Parathyroid adenoma (tissue), 2 donors: ENCODE measurements around the gene TIMP1.

ENCODE experiments used
- H2AFZ ChIP-seq: fragments of 300-600 bp; sonication (generic); one replicate; pipeline ENCODE4 v1.7.0; 2017; ENCODE audit warnings: antibody characterized with exemption, mild to moderate bottlenecking
- H3K27ac ChIP-seq: fragments of 300-600 bp; sonication (generic); one replicate; pipeline ENCODE4 v1.7.0; 2017
- H3K27me3 ChIP-seq: fragments of 300-600 bp; sonication (generic); one replicate; pipeline ENCODE4 v1.7.0; 2017; ENCODE audit warnings: low read length; ENCODE audit not compliant: control insufficient read depth, insufficient read depth
- H3K36me3 ChIP-seq: fragments of 300-600 bp; sonication (generic); one replicate; pipeline ENCODE4 v1.7.0; 2017; ENCODE audit warnings: low read length; ENCODE audit not compliant: control insufficient read depth, insufficient read depth
- H3K4me1 ChIP-seq: fragments of 300-600 bp; sonication (generic); one replicate; pipeline ENCODE4 v1.7.0; 2017; ENCODE audit warnings: control low read depth
- H3K4me2 ChIP-seq: fragments of 300-600 bp; sonication (generic); one replicate; pipeline ENCODE4 v1.7.0; 2017; ENCODE audit warnings: low read length
- H3K4me3 ChIP-seq: fragments of 300-600 bp; sonication (generic); one replicate; pipeline ENCODE4 v1.7.0; 2017; ENCODE audit warnings: low read depth, low read length
- H3K79me2 ChIP-seq: fragments of 300-600 bp; sonication (generic); one replicate; pipeline ENCODE4 v1.7.0; 2017; ENCODE audit warnings: control low read depth
- H3K9ac ChIP-seq: fragments of 300-600 bp; sonication (generic); one replicate; pipeline ENCODE4 v1.7.0; 2017; ENCODE audit warnings: mild to moderate bottlenecking
- H3K9me3 ChIP-seq: fragments of 300-600 bp; sonication (generic); one replicate; pipeline ENCODE4 v1.7.0; 2017; ENCODE audit warnings: low read length; ENCODE audit not compliant: control insufficient read depth
- TF ChIP-seq, protein P1 (sequence below): fragments of 300-600 bp; sonication (generic); IDR thresholded peaks from one replicate; pipeline ENCODE4 v1.7.0; 2017; ENCODE audit warnings: antibody characterized with exemption, mild to moderate bottlenecking
- donor health status: primary hyperparathyroidism.

The TIMP1 gene

DNA sequence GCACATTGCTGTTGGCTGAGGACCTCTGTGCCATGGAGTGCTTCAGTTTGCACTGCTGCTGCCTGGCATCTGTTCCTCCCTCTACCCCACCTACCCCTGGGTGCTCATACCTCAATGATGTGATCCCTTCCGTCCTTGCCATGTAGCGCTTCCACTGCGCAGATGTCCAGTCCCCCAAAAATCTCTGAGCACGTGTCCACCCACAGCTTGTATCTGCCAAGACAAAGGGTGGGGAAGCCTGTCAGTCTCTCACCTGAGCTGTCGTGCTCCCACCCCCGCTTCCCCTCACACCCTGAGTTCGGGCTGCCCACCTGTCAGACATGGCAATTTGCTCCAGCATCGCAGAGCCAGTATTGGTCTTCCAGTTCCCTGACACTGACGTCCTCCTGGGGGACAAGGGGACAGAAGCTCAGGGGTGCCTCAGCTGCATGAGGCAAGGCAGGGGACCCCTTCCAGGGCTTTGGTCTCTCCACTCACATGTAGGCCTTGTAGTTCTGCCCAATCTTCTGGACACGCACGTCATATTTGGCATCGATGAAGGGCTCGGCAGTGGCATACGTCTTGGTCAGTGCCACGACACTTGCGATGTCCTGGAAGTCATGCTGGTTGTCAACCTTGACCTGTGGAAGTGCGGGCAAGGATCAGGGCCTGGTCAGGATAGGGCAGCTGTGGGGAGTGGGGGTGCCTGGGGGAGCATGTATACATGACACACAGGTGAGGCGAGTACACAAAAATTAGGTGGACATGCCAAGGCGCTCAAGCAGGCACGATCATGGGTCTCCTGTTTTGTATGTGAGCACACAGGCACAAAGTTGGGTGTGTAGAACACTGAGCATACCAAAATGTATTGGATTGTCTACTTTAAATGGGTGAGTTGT lies 6.0 kb upstream of the TIMP1 start:
- no peak overlapping the region for H3K27ac ChIP-seq
- no peaks in the 10 kb centered on the region for H3K27me3 ChIP-seq
- no peaks in the 10 kb centered on the region for H3K36me3 ChIP-seq
- no peaks in the 10 kb centered on the region for H3K79me2 ChIP-seq
- H3K4me1 ChIP-seq: no peaks in the 10 kb centered on the region
- H3K4me2 ChIP-seq: no peak overlapping the region
- H3K4me3 ChIP-seq: no peak overlapping the region
- TF ChIP-seq, protein P1, sequence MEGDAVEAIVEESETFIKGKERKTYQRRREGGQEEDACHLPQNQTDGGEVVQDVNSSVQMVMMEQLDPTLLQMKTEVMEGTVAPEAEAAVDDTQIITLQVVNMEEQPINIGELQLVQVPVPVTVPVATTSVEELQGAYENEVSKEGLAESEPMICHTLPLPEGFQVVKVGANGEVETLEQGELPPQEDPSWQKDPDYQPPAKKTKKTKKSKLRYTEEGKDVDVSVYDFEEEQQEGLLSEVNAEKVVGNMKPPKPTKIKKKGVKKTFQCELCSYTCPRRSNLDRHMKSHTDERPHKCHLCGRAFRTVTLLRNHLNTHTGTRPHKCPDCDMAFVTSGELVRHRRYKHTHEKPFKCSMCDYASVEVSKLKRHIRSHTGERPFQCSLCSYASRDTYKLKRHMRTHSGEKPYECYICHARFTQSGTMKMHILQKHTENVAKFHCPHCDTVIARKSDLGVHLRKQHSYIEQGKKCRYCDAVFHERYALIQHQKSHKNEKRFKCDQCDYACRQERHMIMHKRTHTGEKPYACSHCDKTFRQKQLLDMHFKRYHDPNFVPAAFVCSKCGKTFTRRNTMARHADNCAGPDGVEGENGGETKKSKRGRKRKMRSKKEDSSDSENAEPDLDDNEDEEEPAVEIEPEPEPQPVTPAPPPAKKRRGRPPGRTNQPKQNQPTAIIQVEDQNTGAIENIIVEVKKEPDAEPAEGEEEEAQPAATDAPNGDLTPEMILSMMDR: no peak
- H2AFZ ChIP-seq: no peak overlapping the region
- no peak overlapping the region for H3K9ac ChIP-seq
- H3K9me3 ChIP-seq: no peaks in the 10 kb centered on the region

DNA sequence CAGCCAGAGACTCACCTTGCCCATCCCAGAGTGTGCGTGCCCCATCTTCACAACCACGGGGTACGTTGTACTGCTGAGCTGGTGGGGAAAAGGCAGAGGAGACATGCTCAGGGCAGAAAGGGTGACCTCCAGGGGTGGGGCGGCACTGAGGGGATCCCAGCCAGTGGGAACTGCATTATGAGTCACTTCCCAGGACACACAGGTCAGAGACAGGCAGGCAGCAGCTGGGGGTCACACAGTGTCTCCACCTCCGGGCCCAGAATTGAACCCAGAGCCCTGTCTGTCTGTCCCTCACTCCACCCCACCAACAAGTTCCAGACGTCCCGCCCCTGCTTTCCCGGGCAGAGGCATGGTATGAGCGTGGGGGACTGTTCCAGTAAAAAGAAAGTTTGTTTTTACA lies 4.8 kb upstream of the TIMP1 start:
- TF ChIP-seq, protein P1: no peak
- no peak overlapping the region for H3K27ac ChIP-seq
- no peaks in the 10 kb centered on the region for H3K9me3 ChIP-seq
- H3K9ac ChIP-seq: no peak overlapping the region
- no peaks in the 10 kb centered on the region for H3K79me2 ChIP-seq
- H3K4me3 ChIP-seq: no peak overlapping the region
- no peaks in the 10 kb centered on the region for H3K36me3 ChIP-seq
- H3K4me2 ChIP-seq: no peak overlapping the region
- no peaks in the 10 kb centered on the region for H3K27me3 ChIP-seq
- no peaks in the 10 kb centered on the region for H3K4me1 ChIP-seq
- H2AFZ ChIP-seq: no peak overlapping the region

DNA sequence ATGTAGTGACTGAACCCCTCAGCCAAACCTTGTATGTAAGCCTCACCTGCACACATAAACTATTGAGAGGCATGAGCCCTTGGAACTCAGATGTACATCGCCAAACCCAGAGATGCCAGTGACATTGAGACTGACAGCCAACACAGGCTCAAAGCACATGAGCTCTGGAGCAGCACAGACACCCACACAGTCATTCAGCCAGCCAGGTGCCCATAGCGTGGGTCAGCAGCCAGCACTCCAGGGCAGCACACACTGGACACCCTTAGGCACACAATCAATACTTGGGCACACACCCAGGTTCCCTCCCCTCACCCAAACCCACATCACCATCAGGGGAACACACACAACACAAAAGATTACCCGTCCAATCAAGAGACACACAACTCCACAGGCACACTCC lies 4.3 kb upstream of the TIMP1 start:
- no peak overlapping the region for H3K27ac ChIP-seq
- no peak overlapping the region for H3K4me3 ChIP-seq
- no peaks in the 10 kb centered on the region for H3K9me3 ChIP-seq
- no peak overlapping the region for H3K4me2 ChIP-seq
- H3K4me1 ChIP-seq: no peaks in the 10 kb centered on the region
- no peaks in the 10 kb centered on the region for H3K79me2 ChIP-seq
- no peaks in the 10 kb centered on the region for H3K36me3 ChIP-seq
- no peak overlapping the region for H3K9ac ChIP-seq
- H3K27me3 ChIP-seq: no peaks in the 10 kb centered on the region
- no peak overlapping the region for H2AFZ ChIP-seq
- TF ChIP-seq, protein P1: no peak

DNA sequence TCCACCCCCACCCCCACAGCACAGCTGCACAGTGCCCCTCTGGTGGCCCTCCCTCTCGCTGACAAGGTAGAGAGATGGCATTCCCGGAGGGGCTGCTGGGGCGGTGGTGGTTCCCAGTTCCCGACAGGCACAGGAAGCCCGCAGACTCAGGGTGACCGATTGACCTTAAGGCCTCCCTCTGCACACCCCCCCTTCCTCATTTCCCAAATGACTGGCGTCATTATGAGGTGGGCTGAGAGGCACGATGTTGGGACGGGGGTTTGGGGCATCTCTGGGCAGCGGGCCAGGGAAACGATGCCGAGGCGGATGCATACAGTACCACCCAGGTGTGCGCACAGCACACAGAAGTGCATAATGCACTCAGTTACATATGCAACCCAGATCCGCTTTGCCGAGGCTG lies 3.5 kb upstream of the TIMP1 start:
- H3K79me2 ChIP-seq: no peaks in the 10 kb centered on the region
- no peak overlapping the region for H3K27ac ChIP-seq
- no peak overlapping the region for H3K4me2 ChIP-seq
- H3K4me1 ChIP-seq: no peaks in the 10 kb centered on the region
- H3K9me3 ChIP-seq: no peaks in the 10 kb centered on the region
- no peak overlapping the region for H3K9ac ChIP-seq
- no peaks in the 10 kb centered on the region for H3K27me3 ChIP-seq
- H2AFZ ChIP-seq: no peak overlapping the region
- H3K36me3 ChIP-seq: no peaks in the 10 kb centered on the region
- H3K4me3 ChIP-seq: no peak overlapping the region
- TF ChIP-seq, protein P1: no peak

DNA sequence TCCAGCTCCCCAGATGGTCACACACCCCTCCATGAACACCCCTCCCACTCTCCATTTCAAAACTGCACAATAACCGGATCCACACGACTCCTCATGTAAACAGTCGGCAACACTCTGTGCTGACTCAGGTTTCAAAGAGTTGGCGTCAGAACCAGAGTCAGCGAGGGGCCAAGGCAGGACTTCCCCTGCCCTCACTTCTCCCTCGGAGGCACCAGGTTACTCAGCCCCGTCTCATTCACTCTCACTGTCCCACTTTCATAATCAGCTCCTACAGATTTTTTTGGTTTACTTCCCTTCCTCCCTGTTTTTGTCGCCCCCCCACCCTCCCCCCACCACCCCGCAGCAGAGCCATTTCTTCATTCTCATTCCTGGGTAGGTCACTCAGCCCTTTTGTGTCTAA lies 2.7 kb upstream of the TIMP1 start:
- no peak overlapping the region for H3K9ac ChIP-seq
- no peak overlapping the region for H2AFZ ChIP-seq
- H3K27ac ChIP-seq: no peak overlapping the region
- no peak overlapping the region for H3K4me3 ChIP-seq
- H3K4me2 ChIP-seq: no peak overlapping the region
- TF ChIP-seq, protein P1: no peak
- no peaks in the 10 kb centered on the region for H3K27me3 ChIP-seq
- no peaks in the 10 kb centered on the region for H3K4me1 ChIP-seq
- no peaks in the 10 kb centered on the region for H3K9me3 ChIP-seq
- no peaks in the 10 kb centered on the region for H3K36me3 ChIP-seq
- H3K79me2 ChIP-seq: no peaks in the 10 kb centered on the region
